Measurements from ENCODE around the gene SRGAP1. TPM values are rescaled to one million over a fixed set of nuclear protein-coding genes. Genes with fewer than 3 reads are reported as not detected.
A peak's percentile ranks its signal among the peaks of the same experiment; 100 is the strongest.

SRGAP1 gene
- total RNA-seq, 4 donors from 2014 or later, result 13.1 to 81.5 (median 22.4) TPM

DNA sequence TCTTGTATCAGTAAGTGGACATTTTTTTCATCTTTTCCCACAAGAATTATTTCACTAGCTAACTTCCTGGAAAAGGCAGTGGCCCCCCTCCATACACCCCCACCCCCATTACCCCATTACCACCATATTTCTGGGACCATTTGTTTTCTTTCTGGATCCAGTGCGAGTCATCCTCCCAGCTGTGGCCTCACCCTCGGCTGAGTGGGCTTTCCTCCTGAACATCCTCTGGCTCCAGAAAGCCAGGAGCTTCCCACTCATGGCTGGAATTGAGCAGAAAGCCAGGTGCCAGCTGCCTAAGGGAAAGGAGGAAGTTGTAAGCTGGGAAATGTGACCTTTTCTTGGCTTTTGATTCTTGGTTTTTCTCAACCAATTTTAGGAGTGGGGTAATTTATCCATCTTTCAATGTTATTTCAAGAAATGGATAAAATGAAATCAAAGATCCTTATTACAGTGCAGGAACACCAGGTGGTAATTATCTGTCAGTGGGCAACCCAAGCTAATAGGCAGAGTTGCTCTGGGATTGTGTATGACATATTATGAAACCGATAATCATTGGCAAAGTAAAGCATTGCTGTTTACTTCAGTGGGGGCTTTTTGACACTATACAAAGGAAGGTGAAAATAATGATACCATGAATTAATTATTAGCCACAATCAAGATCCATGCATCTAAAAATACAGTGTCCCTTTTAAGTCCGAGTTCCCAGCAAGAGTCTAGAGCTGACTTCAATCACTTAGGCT, 253.0 kb downstream of the SRGAP1 start:
- H3K4me3 ChIP-seq, result no peak overlapping the region
- H3K27me3 ChIP-seq, result no peaks in the 10 kb centered on the region
- no peak for DNase-seq (ENCODE audit: low spot score in 2 of 2)
- peaks cover 0 to 20% (median 0%) of the 10 kb centered on the region in 4 donors for H3K4me1 ChIP-seq
- no peak overlapping the region for H3K27ac ChIP-seq
- WGBS, 2 donors, result 69% methylated on average over 4 of the region's 4 CpGs
- no peaks in the 10 kb centered on the region for H3K9me3 ChIP-seq
- no peaks in the 10 kb centered on the region for H3K36me3 ChIP-seq
- TF ChIP-seq POLR2A (IDR thresholded peaks at IDR 0.05), result no peak
- TF ChIP-seq, protein P1, sequence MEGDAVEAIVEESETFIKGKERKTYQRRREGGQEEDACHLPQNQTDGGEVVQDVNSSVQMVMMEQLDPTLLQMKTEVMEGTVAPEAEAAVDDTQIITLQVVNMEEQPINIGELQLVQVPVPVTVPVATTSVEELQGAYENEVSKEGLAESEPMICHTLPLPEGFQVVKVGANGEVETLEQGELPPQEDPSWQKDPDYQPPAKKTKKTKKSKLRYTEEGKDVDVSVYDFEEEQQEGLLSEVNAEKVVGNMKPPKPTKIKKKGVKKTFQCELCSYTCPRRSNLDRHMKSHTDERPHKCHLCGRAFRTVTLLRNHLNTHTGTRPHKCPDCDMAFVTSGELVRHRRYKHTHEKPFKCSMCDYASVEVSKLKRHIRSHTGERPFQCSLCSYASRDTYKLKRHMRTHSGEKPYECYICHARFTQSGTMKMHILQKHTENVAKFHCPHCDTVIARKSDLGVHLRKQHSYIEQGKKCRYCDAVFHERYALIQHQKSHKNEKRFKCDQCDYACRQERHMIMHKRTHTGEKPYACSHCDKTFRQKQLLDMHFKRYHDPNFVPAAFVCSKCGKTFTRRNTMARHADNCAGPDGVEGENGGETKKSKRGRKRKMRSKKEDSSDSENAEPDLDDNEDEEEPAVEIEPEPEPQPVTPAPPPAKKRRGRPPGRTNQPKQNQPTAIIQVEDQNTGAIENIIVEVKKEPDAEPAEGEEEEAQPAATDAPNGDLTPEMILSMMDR (IDR thresholded peaks at IDR 0.05), result no peak
- TF ChIP-seq EP300 (IDR thresholded peaks at IDR 0.05), result no peak

DNA sequence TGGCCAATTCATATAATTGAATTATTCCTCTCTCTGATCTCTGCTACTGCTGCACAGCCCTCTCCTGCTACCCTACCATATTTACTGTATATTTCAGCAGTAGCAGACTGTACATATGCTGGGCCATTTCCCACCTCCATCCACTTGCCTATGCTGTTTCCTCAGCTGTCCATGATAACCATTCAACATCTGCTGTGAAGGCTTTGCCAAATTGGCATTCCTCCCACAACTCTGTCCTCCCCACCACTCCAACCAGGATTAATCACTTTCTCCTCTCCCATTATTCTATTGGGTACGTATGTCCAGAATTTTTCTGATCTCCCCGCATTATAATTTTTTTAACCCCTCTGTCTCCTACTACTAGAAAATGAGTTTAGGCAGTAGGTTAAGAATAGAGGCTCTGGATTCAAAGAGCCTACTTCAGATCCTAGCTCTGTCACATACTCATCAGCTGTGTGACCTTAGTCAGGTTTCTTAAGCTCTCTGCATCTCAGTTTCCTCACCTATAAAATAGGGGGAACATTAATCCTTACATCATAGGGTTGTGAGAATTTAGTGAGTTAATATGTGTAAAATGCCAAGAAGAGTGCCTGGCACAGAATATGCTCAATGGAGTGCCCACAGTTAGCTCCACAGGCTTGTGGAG, 254.3 kb downstream of the SRGAP1 start:
- Histone ChIP-seq H3K27me3 (no peaks in the 10 kb centered on the region), H3K4me3 (no peak overlapping the region), H3K36me3 (no peaks in the 10 kb centered on the region), H3K4me1 (peaks cover 0 to 20% (median 0%) of the 10 kb centered on the region in 4 donors), H3K9me3 (no peaks in the 10 kb centered on the region), H3K27ac (peak overlapping the region in 1 of 4 donors; percentile 65)
- WGBS, 2 donors, result 46 to 68% methylated on average over 2 of the region's 2 CpGs
- no peak for DNase-seq (ENCODE audit: low spot score in 2 of 2)
- TF ChIP-seq EP300 (IDR thresholded peaks at IDR 0.05) (no peak), POLR2A (IDR thresholded peaks at IDR 0.05) (no peak)
- TF ChIP-seq, protein P1 (IDR thresholded peaks at IDR 0.05), result no peak

DNA sequence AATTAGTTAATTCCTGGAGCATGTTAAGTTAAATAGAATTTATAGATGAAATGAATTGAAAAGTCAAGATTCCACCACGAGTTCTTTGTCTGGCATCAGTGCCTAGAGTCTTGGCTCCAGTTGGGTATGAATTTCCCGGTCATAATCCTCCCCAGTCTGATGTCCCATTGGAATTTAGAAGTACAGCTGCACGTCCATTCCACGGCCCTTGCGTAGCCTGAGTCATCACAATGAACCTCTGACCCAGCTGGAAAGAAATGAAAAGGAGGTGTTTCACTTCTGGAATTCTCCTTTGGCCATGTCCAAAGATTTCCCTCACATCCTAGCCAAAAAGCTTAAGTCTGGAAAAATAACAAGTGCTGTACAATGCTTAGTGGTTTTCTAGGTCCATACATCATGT, 254.9 kb downstream of the SRGAP1 start:
- DNase-seq (ENCODE audit: low spot score in 2 of 2), result peak in 1 of 2 donors; percentile 55
- H3K9me3 ChIP-seq, result no peaks in the 10 kb centered on the region

DNA sequence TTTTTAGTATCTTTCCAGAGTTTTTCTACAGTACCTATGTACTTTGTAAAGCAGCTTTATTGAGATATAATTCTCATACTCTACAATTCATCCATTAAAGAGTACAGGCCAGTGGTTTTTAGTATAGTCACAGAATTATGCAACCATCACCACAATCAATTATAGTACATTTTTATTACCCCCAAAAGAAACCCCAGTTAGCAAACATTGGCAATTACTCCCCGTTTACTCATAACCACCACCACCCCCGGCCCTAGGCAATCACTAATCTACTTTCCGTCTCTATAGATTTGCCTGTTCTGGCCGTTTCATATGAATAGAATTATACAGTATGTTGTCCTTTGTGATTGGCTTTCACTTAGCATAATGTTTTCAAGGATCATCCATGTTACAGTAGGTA, 257.8 kb downstream of the SRGAP1 start:
- peaks cover 0 to 20% (median 0%) of the 10 kb centered on the region in 4 donors for H3K4me1 ChIP-seq
- H3K27ac ChIP-seq, result no peak overlapping the region
- DNase-seq (ENCODE audit: low spot score in 2 of 2), result no peak
- peaks cover 0 to 6% (median 0%) of the 10 kb centered on the region in 3 donors for H3K36me3 ChIP-seq
- H3K27me3 ChIP-seq, result no peaks in the 10 kb centered on the region
- WGBS, 2 donors, result 75 to 85% methylated on average over 4 of the region's 4 CpGs
- H3K4me3 ChIP-seq, result no peak overlapping the region
- TF ChIP-seq EP300 (IDR thresholded peaks at IDR 0.05) (no peak), POLR2A (IDR thresholded peaks at IDR 0.05) (no peak)
- TF ChIP-seq, protein P1 (IDR thresholded peaks at IDR 0.05), result no peak
- H3K9me3 ChIP-seq, result no peaks in the 10 kb centered on the region

More for the DNA sequence above, 254.9 kb downstream of the SRGAP1 start:
- H3K4me3 ChIP-seq, result no peak overlapping the region
- peak overlapping the region in 1 of 4 donors; percentile 65 for H3K27ac ChIP-seq
- H3K4me1 ChIP-seq, result peaks cover 0 to 20% (median 0%) of the 10 kb centered on the region in 4 donors
- TF ChIP-seq POLR2A (IDR thresholded peaks at IDR 0.05) (no peak), EP300 (IDR thresholded peaks at IDR 0.05) (peak in 1 of 2 donors; percentile 73)
- H3K36me3 ChIP-seq, result peaks cover 0 to 4% (median 0%) of the 10 kb centered on the region in 3 donors
- H3K27me3 ChIP-seq, result no peaks in the 10 kb centered on the region
- 16 to 29% methylated on average over 5 of the region's 5 CpGs for WGBS, 2 donors

DNA sequence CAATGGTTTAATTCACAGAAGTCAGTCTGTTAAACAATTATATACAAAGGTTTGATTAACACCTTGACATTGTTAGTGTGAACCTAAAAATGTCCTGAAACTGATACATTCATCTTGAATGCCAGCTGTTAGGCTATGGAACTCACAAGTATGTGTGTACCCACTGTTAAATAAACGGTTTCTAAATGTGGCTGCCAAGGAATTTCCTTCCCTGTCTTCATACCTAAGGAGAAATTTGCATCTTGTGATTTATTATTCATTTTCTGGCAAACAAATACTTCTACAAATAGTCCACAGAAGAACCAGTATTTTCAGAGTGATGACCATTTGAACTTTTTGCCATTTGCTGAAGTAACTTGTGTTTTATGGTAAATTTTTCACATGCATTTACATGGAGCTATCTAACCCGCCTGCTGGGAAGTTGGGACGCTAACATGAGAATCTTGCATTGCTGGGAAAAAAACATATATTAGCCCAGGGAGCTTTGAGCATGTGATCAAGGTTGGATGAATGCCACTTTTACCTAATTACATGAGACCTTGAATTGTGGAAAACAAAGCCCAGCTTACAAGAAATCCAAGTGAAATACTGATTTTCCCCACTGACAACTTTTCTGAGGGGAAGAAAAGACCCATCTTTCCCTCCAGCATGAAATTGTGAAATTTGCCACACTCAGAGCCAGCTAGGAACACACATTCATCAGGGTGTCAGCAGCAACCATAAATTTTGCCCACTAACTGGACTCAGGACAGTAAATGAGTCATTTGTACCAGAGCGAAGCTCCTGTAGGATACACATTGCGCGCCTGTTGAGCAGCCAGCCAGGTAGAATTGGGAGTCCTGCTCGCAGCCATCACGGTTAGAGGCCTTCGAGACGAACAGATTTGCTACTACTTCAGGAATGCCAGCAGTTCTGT, 259.6 kb downstream of the SRGAP1 start:
- Histone ChIP-seq H3K27me3 (no peaks in the 10 kb centered on the region), H3K4me3 (no peak overlapping the region), H3K4me1 (peaks cover 0 to 12% (median 0%) of the 10 kb centered on the region in 4 donors), H3K27ac (no peak overlapping the region), H3K36me3 (peaks cover 0 to 14% (median 0%) of the 10 kb centered on the region in 3 donors), H3K9me3 (no peaks in the 10 kb centered on the region)
- 88 to 91% methylated on average over 10 of the region's 10 CpGs for WGBS, 2 donors
- DNase-seq (ENCODE audit: low spot score in 2 of 2), result no peak
- TF ChIP-seq EP300 (IDR thresholded peaks at IDR 0.05), result no peak
